Astrocyte (in vitro differentiated cells and primary cell): ENCODE measurements around the gene FAF2. TPM values are rescaled to one million over a fixed set of nuclear protein-coding genes. Genes with fewer than 3 reads are reported as not detected.

ENCODE experiments used
- DNase-seq: peaks from one replicate; pipeline ENCODE4 v3.0.0-alpha.2; 2010; ENCODE audit warnings: low read depth
- FAIRE-seq: peaks from 2 replicates; lab custom pipeline; 2011; peaks lifted over from hg19 to GRCh38; lab: Jason Lieb, UNC
- H2AFZ ChIP-seq: 2 replicates; pipeline ENCODE4 v1.6.0; 2012; ENCODE audit warnings: low read depth, low read length, inconsistent platforms
- H3K27ac ChIP-seq: 2 replicates; pipeline ENCODE4 v1.5.1; 2011; ENCODE audit warnings: low read depth, low read length, inconsistent platforms
- H3K27me3 ChIP-seq: 2 replicates; pipeline ENCODE4 v1.6.0; 2011; ENCODE audit warnings: low read length, inconsistent platforms; ENCODE audit not compliant: insufficient read depth
- H3K36me3 ChIP-seq: 2 replicates; pipeline ENCODE4 v1.5.1; 2011; ENCODE audit warnings: low read length, inconsistent platforms; ENCODE audit not compliant: insufficient read depth
- H3K4me1 ChIP-seq: 2 replicates; pipeline ENCODE4 v1.5.1; 2011; ENCODE audit warnings: low read length, inconsistent platforms; ENCODE audit not compliant: insufficient read depth
- H3K4me2 ChIP-seq: 2 replicates; pipeline ENCODE4 v1.6.0; 2012; ENCODE audit warnings: low read length, inconsistent platforms
- H3K4me3 ChIP-seq: 2 replicates; pipeline ENCODE4 v1.5.1; 2011; ENCODE audit warnings: low read depth, mild to moderate bottlenecking, low read length, inconsistent platforms; ENCODE audit not compliant: insufficient read depth
- H3K79me2 ChIP-seq: 2 replicates; pipeline ENCODE4 v1.6.0; 2012; ENCODE audit warnings: mild to moderate bottlenecking, low read length, inconsistent platforms; ENCODE audit not compliant: insufficient read depth
- H3K9ac ChIP-seq: 2 replicates; pipeline ENCODE4 v1.6.0; 2012; ENCODE audit warnings: mild to moderate bottlenecking, low read length, inconsistent platforms
- H3K9me3 ChIP-seq: 2 replicates; pipeline ENCODE4 v1.5.1; 2012; ENCODE audit warnings: low read depth, mild to moderate bottlenecking, low read length, inconsistent platforms; ENCODE audit not compliant: insufficient read depth
- H4K20me1 ChIP-seq: 2 replicates; pipeline ENCODE4 v1.6.0; 2012; ENCODE audit warnings: low read length, inconsistent platforms; ENCODE audit not compliant: insufficient read depth
- H3K27ac Mint-ChIP-seq: one replicate; pipeline ENCODE4 v1.8.0; 2021; ENCODE audit warnings: mild to moderate bottlenecking, mixed read lengths; ENCODE audit not compliant: unreplicated experiment
- H3K27me3 Mint-ChIP-seq: one replicate; pipeline ENCODE4 v1.8.0; 2021; ENCODE audit warnings: low read depth, mixed read lengths; ENCODE audit not compliant: unreplicated experiment
- H3K36me3 Mint-ChIP-seq: one replicate; pipeline ENCODE4 v1.8.0; 2021; ENCODE audit warnings: low read depth, mixed read lengths; ENCODE audit not compliant: unreplicated experiment
- H3K4me1 Mint-ChIP-seq: one replicate; pipeline ENCODE4 v1.8.0; 2021; ENCODE audit warnings: low read depth, mixed read lengths; ENCODE audit not compliant: unreplicated experiment
- H3K4me3 Mint-ChIP-seq: one replicate; pipeline ENCODE4 v1.8.0; 2021; ENCODE audit warnings: mild to moderate bottlenecking, moderate library complexity, mixed read lengths; ENCODE audit not compliant: unreplicated experiment
- H3K9me3 Mint-ChIP-seq: one replicate; pipeline ENCODE4 v1.8.0; 2021; ENCODE audit warnings: mild to moderate bottlenecking, mixed read lengths; ENCODE audit not compliant: unreplicated experiment
- EZH2 ChIP-seq: IDR thresholded peaks from 2 replicates; pipeline ENCODE4 v1.6.1; 2012; ENCODE audit warnings: mild to moderate bottlenecking, low read length, inconsistent platforms; ENCODE audit not compliant: insufficient read depth
- total RNA-seq: library from RNA; stranded (reverse); gene quantifications from 2 replicates; pipeline ENCODE4 v1.2.1, GENCODE V29; 2021
- TF ChIP-seq, protein P1 (sequence below): IDR thresholded peaks from 2 replicates; pipeline ENCODE4 v1.5.1; 2011; ENCODE audit warnings: low read depth, mild to moderate bottlenecking, inconsistent platforms, low read length, moderate library complexity; ENCODE audit not compliant: insufficient read depth

Gene FAF2
- total RNA-seq, 1 donor from 2014 or later = 56.2 TPM

- peaks cover 13% of the 10 kb centered on the region for H3K79me2 ChIP-seq
- H3K4me3 ChIP-seq = no peak overlapping the region
- Mint-ChIP-seq H3K27ac (no peak overlapping the region), H3K27me3 (no peaks in the 10 kb centered on the region), H3K9me3 (no peaks in the 10 kb centered on the region), H3K36me3 (peaks cover 24% of the 10 kb centered on the region), H3K4me3 (no peak overlapping the region), H3K4me1 (peaks cover 20% of the 10 kb centered on the region)
- no peak overlapping the region for H2AFZ ChIP-seq
- H4K20me1 ChIP-seq = peaks cover 54% of the 10 kb centered on the region
- no peak overlapping the region for H3K9ac ChIP-seq
- H3K27me3 ChIP-seq = no peaks in the 10 kb centered on the region
- H3K27ac ChIP-seq = no peak overlapping the region
- no peaks in the 10 kb centered on the region for H3K9me3 ChIP-seq
- peaks cover 6% of the 10 kb centered on the region for H3K4me1 ChIP-seq
- no peak for FAIRE-seq
- H3K36me3 ChIP-seq = peaks cover 48% of the 10 kb centered on the region
- no peak for DNase-seq
- TF ChIP-seq EZH2 = no peak
- TF ChIP-seq, protein P1, sequence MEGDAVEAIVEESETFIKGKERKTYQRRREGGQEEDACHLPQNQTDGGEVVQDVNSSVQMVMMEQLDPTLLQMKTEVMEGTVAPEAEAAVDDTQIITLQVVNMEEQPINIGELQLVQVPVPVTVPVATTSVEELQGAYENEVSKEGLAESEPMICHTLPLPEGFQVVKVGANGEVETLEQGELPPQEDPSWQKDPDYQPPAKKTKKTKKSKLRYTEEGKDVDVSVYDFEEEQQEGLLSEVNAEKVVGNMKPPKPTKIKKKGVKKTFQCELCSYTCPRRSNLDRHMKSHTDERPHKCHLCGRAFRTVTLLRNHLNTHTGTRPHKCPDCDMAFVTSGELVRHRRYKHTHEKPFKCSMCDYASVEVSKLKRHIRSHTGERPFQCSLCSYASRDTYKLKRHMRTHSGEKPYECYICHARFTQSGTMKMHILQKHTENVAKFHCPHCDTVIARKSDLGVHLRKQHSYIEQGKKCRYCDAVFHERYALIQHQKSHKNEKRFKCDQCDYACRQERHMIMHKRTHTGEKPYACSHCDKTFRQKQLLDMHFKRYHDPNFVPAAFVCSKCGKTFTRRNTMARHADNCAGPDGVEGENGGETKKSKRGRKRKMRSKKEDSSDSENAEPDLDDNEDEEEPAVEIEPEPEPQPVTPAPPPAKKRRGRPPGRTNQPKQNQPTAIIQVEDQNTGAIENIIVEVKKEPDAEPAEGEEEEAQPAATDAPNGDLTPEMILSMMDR = no peak
- no peak overlapping the region for H3K4me2 ChIP-seq
Measured at GRCh38 chr5:176490301-176490700, 42.1 kb downstream of the FAF2 start.

- peaks cover 6% of the 10 kb centered on the region for H3K4me1 ChIP-seq
- H2AFZ ChIP-seq = no peak overlapping the region
- TF ChIP-seq, protein P1 = no peak
- TF ChIP-seq EZH2 = no peak
- peaks cover 48% of the 10 kb centered on the region for H4K20me1 ChIP-seq
- no peaks in the 10 kb centered on the region for H3K9me3 Mint-ChIP-seq
- FAIRE-seq (no peak), DNase-seq (peak; percentile 31)
- H3K4me3 Mint-ChIP-seq = no peak overlapping the region
- H3K4me1 Mint-ChIP-seq = peaks cover 20% of the 10 kb centered on the region
- H3K27ac ChIP-seq = no peak overlapping the region
- H3K36me3 ChIP-seq = peaks cover 49% of the 10 kb centered on the region
- no peaks in the 10 kb centered on the region for H3K27me3 ChIP-seq
- peaks cover 25% of the 10 kb centered on the region for H3K36me3 Mint-ChIP-seq
- no peaks in the 10 kb centered on the region for H3K27me3 Mint-ChIP-seq
- no peak overlapping the region for H3K4me2 ChIP-seq
- no peaks in the 10 kb centered on the region for H3K9me3 ChIP-seq
- H3K79me2 ChIP-seq = peaks cover 7% of the 10 kb centered on the region
- H3K4me3 ChIP-seq = no peak overlapping the region
- no peak overlapping the region for H3K9ac ChIP-seq
- H3K27ac Mint-ChIP-seq = no peak overlapping the region
Measured at GRCh38 chr5:176491101-176491502, 42.9 kb downstream of the FAF2 start.

GRCh38 chr5:176491901-176492300 is 43.7 kb downstream of the FAF2 start:
- Mint-ChIP-seq H3K27me3 (no peaks in the 10 kb centered on the region), H3K9me3 (no peaks in the 10 kb centered on the region), H3K4me3 (no peak overlapping the region), H3K27ac (no peak overlapping the region), H3K4me1 (peaks cover 20% of the 10 kb centered on the region), H3K36me3 (peaks cover 24% of the 10 kb centered on the region)
- Histone ChIP-seq H3K4me2 (no peak overlapping the region), H3K79me2 (peaks cover 5% of the 10 kb centered on the region), H3K4me1 (peaks cover 6% of the 10 kb centered on the region), H4K20me1 (peaks cover 41% of the 10 kb centered on the region), H3K4me3 (no peak overlapping the region), H3K9me3 (no peaks in the 10 kb centered on the region), H3K9ac (no peak overlapping the region), H3K27ac (no peak overlapping the region), H2AFZ (no peak overlapping the region), H3K27me3 (no peaks in the 10 kb centered on the region), H3K36me3 (peaks cover 49% of the 10 kb centered on the region)
- FAIRE-seq (no peak), DNase-seq (no peak)
- TF ChIP-seq, protein P1 = no peak
- TF ChIP-seq EZH2 = no peak
